Astrocyte (in vitro differentiated cells and primary cell): Measurements from ENCODE around the gene EFNB3.

Experiments used
- CTCF ChIP-seq: IDR thresholded peaks from 2 replicates; pipeline ENCODE4 v1.5.1; 2011; ENCODE audit warnings: low read depth, mild to moderate bottlenecking, inconsistent platforms, low read length, moderate library complexity; ENCODE audit not compliant: insufficient read depth
- EZH2 ChIP-seq: IDR thresholded peaks from 2 replicates; pipeline ENCODE4 v1.6.1; 2012; ENCODE audit warnings: mild to moderate bottlenecking, low read length, inconsistent platforms; ENCODE audit not compliant: insufficient read depth

- TF ChIP-seq CTCF (no peak), EZH2 (no peak)
Observed at GRCh38 chr17:7747635-7748071, 42.7 kb downstream of the EFNB3 start.
